Neural cell (in vitro differentiated cells): ENCODE results near the gene SEC31A. TPM values are rescaled to one million over a fixed set of nuclear protein-coding genes. Genes with fewer than 3 reads are reported as not detected.

ENCODE experiments used
- H2AFZ ChIP-seq: fragments of 200-600, 300-800 bp; sonication (generic), shearing (Covaris generic); 2 replicates; pipeline ENCODE4 v1.6.0; 2014; ENCODE audit warnings: low read depth, mild to moderate bottlenecking, antibody characterized with exemption, low read length, moderate library complexity
- H3F3A ChIP-seq: fragments of 200-600 bp; shearing (Covaris generic); 2 replicates; pipeline ENCODE4 v1.6.1; 2016; ENCODE audit warnings: mild to moderate bottlenecking, moderate library complexity, mixed read lengths, antibody characterized with exemption, low read length; ENCODE audit not compliant: insufficient read depth, poor library complexity, severe bottlenecking
- H3K27ac ChIP-seq: fragments of 200-600, 300-800 bp; sonication (generic), shearing (Covaris generic); 2 replicates; pipeline ENCODE4 v1.5.1; 2014; ENCODE audit warnings: mild to moderate bottlenecking, low read length, moderate library complexity
- H3K27me3 ChIP-seq: fragments of 300-800, 200-600 bp; sonication (generic), shearing (Covaris generic); 2 replicates; pipeline ENCODE4 v1.6.0; 2014; ENCODE audit warnings: mild to moderate bottlenecking, low read depth, low read length, moderate library complexity; ENCODE audit not compliant: insufficient read depth
- H3K36me3 ChIP-seq: fragments of 300-800, 200-600 bp; sonication (generic), shearing (Covaris generic); 2 replicates; pipeline ENCODE4 v1.5.1; 2014; ENCODE audit warnings: mild to moderate bottlenecking, antibody characterized with exemption, low read length, moderate library complexity; ENCODE audit not compliant: insufficient read depth
- H3K4me2 ChIP-seq: fragments of 300-800, 200-600 bp; sonication (generic), shearing (Covaris generic); 2 replicates; pipeline ENCODE4 v1.6.0; 2014; ENCODE audit warnings: mild to moderate bottlenecking, low read length
- H3K4me3 ChIP-seq: fragments of 300-800, 200-600 bp; sonication (generic), shearing (Covaris generic); 2 replicates; pipeline ENCODE4 v1.5.1; 2014; ENCODE audit warnings: mild to moderate bottlenecking, low read length, moderate library complexity
- H3K79me2 ChIP-seq: fragments of 200-600 bp; shearing (Covaris generic); replicated peaks from 2 replicates; pipeline ENCODE4 v1.6.0; 2014; ENCODE audit warnings: mild to moderate bottlenecking, low read length, moderate library complexity; ENCODE audit not compliant: insufficient read depth
- H3K9ac ChIP-seq: fragments of 300-800, 200-600 bp; sonication (generic), shearing (Covaris generic); 2 replicates; pipeline ENCODE4 v1.6.1; 2016; ENCODE audit warnings: mild to moderate bottlenecking, low read length, mixed read lengths
- H3K9me2 ChIP-seq: fragments of 200-600 bp; shearing (Covaris generic); 2 replicates; pipeline ENCODE4 v1.6.1; 2016; ENCODE audit warnings: mild to moderate bottlenecking, low read length, mixed read lengths; ENCODE audit not compliant: insufficient read depth
- H3K9me3 ChIP-seq: fragments of 200-600, 300-800 bp; sonication (generic), shearing (Covaris generic); 2 replicates; pipeline ENCODE4 v1.6.1; 2016; ENCODE audit warnings: mild to moderate bottlenecking, mixed run types, low read length, moderate library complexity, mixed read lengths
- H4K20me1 ChIP-seq: fragments of 200-600 bp; shearing (Covaris generic); 2 replicates; pipeline ENCODE4 v1.6.1; 2016; ENCODE audit warnings: mild to moderate bottlenecking, mixed run types; ENCODE audit not compliant: insufficient read depth
- EP300 ChIP-seq: fragments of 450-650 bp; conservative IDR thresholded peaks from 2 replicates; pipeline ENCODE4 v1.6.1; 2014; ENCODE audit warnings: antibody characterized with exemption, mild to moderate bottlenecking, moderate library complexity; ENCODE audit not compliant: poor library complexity, severe bottlenecking
- EZH2 ChIP-seq: fragments of 200-600, 300-800 bp; shearing (Covaris generic), sonication (generic); IDR thresholded peaks from 2 replicates; pipeline ENCODE4 v1.6.1; 2014; ENCODE audit warnings: antibody characterized with exemption, low read length, borderline replicate concordance, mild to moderate bottlenecking; ENCODE audit not compliant: insufficient read depth, poor library complexity, severe bottlenecking
- MXI1 ChIP-seq: fragments of 450-650 bp; conservative IDR thresholded peaks from 2 replicates; pipeline ENCODE4 v1.6.1; 2014; ENCODE audit warnings: antibody characterized with exemption, mild to moderate bottlenecking; ENCODE audit not compliant: poor library complexity, severe bottlenecking
- POLR2AphosphoS5 ChIP-seq: IDR thresholded peaks from 2 replicates; pipeline ENCODE4 v1.6.1; 2012
- RAD21 ChIP-seq: fragments of 450-650 bp; conservative IDR thresholded peaks from 2 replicates; pipeline ENCODE4 v1.6.1; 2014; ENCODE audit warnings: antibody characterized with exemption, mild to moderate bottlenecking, moderate library complexity
- SMC3 ChIP-seq: fragments of 450-650 bp; conservative IDR thresholded peaks from 2 replicates; pipeline ENCODE4 v1.6.1; 2014; ENCODE audit warnings: antibody characterized with exemption, mild to moderate bottlenecking, moderate library complexity; ENCODE audit not compliant: poor library complexity
- TAF1 ChIP-seq: IDR thresholded peaks from 2 replicates; pipeline ENCODE4 v1.6.1; 2012; ENCODE audit warnings: low read depth
- polyA plus RNA-seq: library from polyadenylated mRNA; depleted of rRNA; stranded (reverse); fragments of >200 nt; gene quantifications from 2 replicates; pipeline ENCODE4 v1.2.3, GENCODE V29; 2014
- TF ChIP-seq, protein P1 (sequence below): IDR thresholded peaks from 2 replicates; pipeline ENCODE4 v1.6.1; 2012; ENCODE audit warnings: borderline replicate concordance
- TF ChIP-seq, protein P2 (sequence below): fragments of 450-650 bp; IDR thresholded peaks from 2 replicates; pipeline ENCODE4 v1.5.1; 2014; ENCODE audit warnings: antibody characterized with exemption, mild to moderate bottlenecking, moderate library complexity; ENCODE audit not compliant: poor library complexity, severe bottlenecking

SEC31A gene
- polyA plus RNA-seq, 1 donor from 2014 or later: 139 TPM

DNA sequence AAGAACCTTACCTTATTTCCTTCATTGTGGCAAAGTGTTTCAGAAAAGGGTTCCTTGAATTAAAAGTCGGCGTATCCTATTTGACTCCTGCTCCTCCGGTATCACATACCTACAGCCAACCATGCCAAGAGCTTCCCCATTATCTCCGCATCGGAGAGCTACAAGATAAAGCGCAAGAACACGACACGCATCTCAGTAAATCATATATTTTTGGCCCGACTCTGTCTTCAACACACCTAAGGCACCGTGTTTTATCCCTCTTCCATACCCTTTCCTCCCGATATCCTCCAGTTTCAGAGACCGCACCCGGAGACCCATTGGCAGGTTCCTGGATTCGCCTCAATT, 9.1 kb upstream of the SEC31A start:
- Histone ChIP-seq H3K27me3 (no peaks in the 10 kb centered on the region), H3K9ac (peak overlapping the region; percentile 87), H3K27ac (peak overlapping the region; percentile 95), H3K4me3 (peak overlapping the region; percentile 73), H3K79me2 (peaks cover 59% of the 10 kb centered on the region), H3K9me2 (no peaks in the 10 kb centered on the region), H2AFZ (peak overlapping the region; percentile 87), H3K36me3 (no peaks in the 10 kb centered on the region), H3K9me3 (no peaks in the 10 kb centered on the region), H3F3A (no peaks in the 10 kb centered on the region), H4K20me1 (no peaks in the 10 kb centered on the region), H3K4me2 (peak overlapping the region; percentile 84)
- no peak for TF ChIP-seq MXI1
- TF ChIP-seq, protein P1, sequence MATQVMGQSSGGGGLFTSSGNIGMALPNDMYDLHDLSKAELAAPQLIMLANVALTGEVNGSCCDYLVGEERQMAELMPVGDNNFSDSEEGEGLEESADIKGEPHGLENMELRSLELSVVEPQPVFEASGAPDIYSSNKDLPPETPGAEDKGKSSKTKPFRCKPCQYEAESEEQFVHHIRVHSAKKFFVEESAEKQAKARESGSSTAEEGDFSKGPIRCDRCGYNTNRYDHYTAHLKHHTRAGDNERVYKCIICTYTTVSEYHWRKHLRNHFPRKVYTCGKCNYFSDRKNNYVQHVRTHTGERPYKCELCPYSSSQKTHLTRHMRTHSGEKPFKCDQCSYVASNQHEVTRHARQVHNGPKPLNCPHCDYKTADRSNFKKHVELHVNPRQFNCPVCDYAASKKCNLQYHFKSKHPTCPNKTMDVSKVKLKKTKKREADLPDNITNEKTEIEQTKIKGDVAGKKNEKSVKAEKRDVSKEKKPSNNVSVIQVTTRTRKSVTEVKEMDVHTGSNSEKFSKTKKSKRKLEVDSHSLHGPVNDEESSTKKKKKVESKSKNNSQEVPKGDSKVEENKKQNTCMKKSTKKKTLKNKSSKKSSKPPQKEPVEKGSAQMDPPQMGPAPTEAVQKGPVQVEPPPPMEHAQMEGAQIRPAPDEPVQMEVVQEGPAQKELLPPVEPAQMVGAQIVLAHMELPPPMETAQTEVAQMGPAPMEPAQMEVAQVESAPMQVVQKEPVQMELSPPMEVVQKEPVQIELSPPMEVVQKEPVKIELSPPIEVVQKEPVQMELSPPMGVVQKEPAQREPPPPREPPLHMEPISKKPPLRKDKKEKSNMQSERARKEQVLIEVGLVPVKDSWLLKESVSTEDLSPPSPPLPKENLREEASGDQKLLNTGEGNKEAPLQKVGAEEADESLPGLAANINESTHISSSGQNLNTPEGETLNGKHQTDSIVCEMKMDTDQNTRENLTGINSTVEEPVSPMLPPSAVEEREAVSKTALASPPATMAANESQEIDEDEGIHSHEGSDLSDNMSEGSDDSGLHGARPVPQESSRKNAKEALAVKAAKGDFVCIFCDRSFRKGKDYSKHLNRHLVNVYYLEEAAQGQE: no peak
- TF ChIP-seq SMC3: peak; percentile 9
- TF ChIP-seq RAD21: peak; percentile 38
- no peak for TF ChIP-seq TAF1

DNA sequence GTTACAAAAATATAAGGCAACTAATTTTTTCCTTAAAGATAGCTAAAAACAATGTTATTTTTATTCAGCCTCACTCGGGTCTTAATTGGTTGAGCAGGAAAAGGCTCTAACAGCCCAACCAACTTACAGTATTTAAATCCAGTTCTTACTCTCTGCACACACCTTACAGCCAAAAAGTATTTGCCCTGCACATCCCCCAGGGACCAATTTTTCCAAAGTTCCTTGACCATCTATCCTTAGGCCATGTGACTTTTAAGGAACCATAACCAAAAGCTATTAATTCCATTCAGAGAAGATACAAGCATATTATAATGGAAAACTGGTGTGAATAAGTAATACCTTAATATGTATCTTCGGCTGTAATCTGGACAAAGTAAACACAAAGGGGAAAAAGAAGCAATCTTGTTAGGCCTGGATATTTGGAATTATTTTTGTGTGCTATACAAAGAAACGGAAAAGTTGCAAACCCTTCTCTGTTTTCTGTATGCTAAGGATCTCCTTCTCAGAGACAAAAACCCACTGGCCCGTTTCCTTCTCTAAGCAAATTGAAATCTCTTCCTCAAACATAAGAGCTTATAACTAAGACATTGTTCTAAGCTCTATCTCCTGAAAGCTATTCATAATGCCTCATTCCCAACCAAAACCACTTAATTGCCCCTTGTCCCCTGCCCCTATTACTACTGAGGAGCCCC, 8.6 kb upstream of the SEC31A start:
- H3F3A ChIP-seq: no peaks in the 10 kb centered on the region
- peak overlapping the region; percentile 87 for H3K9ac ChIP-seq
- H3K27me3 ChIP-seq: no peaks in the 10 kb centered on the region
- no peaks in the 10 kb centered on the region for H3K9me2 ChIP-seq
- peaks cover 64% of the 10 kb centered on the region for H3K79me2 ChIP-seq
- peak overlapping the region; percentile 95 for H3K27ac ChIP-seq
- peak overlapping the region; percentile 87 for H2AFZ ChIP-seq
- H4K20me1 ChIP-seq: no peaks in the 10 kb centered on the region
- peak overlapping the region; percentile 73 for H3K4me3 ChIP-seq
- H3K4me2 ChIP-seq: peak overlapping the region; percentile 84
- peaks cover 1% of the 10 kb centered on the region for H3K36me3 ChIP-seq
- H3K9me3 ChIP-seq: no peaks in the 10 kb centered on the region
- TF ChIP-seq TAF1 (no peak), MXI1 (no peak), RAD21 (no peak), POLR2AphosphoS5 (no peak), EZH2 (no peak), EP300 (no peak), SMC3 (no peak)
- TF ChIP-seq, protein P1: no peak
- TF ChIP-seq, protein P2, sequence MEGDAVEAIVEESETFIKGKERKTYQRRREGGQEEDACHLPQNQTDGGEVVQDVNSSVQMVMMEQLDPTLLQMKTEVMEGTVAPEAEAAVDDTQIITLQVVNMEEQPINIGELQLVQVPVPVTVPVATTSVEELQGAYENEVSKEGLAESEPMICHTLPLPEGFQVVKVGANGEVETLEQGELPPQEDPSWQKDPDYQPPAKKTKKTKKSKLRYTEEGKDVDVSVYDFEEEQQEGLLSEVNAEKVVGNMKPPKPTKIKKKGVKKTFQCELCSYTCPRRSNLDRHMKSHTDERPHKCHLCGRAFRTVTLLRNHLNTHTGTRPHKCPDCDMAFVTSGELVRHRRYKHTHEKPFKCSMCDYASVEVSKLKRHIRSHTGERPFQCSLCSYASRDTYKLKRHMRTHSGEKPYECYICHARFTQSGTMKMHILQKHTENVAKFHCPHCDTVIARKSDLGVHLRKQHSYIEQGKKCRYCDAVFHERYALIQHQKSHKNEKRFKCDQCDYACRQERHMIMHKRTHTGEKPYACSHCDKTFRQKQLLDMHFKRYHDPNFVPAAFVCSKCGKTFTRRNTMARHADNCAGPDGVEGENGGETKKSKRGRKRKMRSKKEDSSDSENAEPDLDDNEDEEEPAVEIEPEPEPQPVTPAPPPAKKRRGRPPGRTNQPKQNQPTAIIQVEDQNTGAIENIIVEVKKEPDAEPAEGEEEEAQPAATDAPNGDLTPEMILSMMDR: no peak
